Measurements from ENCODE around the gene SLX4.

Gene SLX4

DNA sequence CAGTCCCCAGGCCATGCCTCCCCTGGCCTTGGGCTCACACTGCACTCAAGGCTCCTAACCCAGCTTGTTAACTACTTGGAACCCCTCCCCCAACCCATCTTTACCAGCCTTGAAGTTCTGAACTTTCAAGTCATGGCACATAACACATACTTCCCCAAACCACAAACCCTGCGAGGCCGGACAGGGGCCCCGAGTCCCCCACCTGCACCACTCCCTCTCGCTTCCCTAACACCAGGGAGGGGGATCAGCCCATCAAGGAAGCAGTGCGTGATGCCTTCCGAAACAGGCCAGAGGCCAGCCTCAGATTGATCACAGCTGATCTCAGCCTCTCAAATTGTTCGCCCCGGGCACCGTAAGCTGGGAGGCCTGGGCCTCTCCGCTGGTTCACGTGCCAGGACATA lies 31.2 kb downstream of the SLX4 start:
- FAIRE-seq: no peak

- no peak for FAIRE-seq
Measured at GRCh38 chr16:3579776-3580175, 31.6 kb downstream of the SLX4 start.

- no peak for FAIRE-seq
Measured at GRCh38 chr16:3578610-3579551, 32.5 kb downstream of the SLX4 start.

DNA sequence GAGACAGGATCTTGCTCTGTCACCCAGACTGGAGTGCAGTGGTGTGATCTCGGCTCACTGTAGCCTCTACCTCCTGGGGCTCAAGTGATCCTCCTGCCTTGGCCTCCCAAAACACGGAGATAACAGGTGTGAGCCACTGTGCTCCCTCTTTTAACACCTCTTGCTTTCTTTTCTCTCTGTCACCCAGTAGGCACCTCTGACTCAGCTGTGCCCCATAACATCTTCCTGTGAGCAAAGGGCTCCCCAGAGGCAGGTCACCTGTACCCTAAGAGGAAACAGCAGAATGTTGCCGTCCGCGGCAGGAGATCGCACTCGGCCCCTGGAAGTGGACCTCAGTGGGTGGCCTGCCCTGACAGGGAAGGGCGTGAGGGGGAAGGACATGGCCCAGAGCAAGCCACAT lies 33.3 kb downstream of the SLX4 start:
- FAIRE-seq: no peak

GRCh38 chr16:3577302-3577752 lies 34.1 kb downstream of the SLX4 start, which contains the start of gene NLRC3:
Gene NLRC3 (minus strand): TSS chr16:3577403. CDS start chr16:3565036, 12,367 bp downstream.
- FAIRE-seq: no peak

- FAIRE-seq: no peak
Measured at GRCh38 chr16:3576211-3576610, 35.2 kb downstream of the SLX4 start.

GRCh38 chr16:3575491-3575890 lies 35.9 kb downstream of the SLX4 start:
- FAIRE-seq: no peak

DNA sequence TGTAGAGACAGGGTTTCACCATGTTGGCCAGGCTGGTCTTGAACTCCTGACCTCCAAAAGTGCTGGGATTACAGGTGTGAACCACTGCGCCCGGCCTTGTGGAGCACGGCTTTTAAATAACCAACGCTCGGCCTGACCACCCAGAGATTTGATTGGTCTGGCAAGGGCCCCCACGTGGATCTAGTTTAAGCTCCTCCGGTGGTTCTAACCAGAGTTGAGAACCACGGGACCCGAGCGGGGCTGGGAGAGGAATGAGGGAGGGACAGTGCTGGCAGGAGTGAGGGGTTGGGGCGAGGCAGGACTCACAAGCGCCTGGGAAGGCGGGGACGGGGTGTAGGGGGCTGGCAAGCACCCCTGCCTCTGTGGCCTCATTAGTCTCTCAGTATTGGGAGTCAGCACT lies 37.2 kb downstream of the SLX4 start:
- FAIRE-seq: no peak

DNA sequence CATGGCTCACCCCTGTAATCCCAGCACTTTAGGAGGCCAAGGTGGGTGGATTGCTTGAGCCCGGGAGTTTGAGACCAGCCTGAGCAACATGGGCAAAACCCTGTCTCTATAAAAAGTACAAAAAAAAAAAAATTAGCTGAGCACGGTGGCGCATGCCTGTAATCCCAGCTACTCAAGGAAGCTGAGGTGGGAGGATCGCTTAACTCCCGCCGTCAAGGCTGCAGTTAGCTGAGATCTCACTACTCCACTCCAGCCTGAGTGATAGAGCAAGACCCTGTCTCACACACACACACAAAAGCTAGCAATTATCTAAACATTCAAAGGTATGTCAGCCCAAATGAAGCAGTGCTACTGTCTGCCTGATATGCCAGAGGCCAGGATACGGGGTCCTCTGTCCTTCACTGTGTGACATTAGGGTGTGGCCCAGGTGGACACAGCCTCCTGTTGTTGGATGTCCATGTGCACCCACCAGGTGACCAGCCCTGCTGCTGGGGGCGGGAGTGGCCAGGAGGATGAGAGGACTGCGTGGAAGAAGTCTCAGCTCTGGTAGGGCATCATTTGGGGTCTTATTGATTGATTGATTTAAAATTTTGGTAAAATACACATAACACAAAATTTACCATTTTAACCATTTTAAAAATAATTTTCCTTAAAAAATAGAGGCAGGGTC lies 38.1 kb downstream of the SLX4 start:
- FAIRE-seq: no peak

DNA sequence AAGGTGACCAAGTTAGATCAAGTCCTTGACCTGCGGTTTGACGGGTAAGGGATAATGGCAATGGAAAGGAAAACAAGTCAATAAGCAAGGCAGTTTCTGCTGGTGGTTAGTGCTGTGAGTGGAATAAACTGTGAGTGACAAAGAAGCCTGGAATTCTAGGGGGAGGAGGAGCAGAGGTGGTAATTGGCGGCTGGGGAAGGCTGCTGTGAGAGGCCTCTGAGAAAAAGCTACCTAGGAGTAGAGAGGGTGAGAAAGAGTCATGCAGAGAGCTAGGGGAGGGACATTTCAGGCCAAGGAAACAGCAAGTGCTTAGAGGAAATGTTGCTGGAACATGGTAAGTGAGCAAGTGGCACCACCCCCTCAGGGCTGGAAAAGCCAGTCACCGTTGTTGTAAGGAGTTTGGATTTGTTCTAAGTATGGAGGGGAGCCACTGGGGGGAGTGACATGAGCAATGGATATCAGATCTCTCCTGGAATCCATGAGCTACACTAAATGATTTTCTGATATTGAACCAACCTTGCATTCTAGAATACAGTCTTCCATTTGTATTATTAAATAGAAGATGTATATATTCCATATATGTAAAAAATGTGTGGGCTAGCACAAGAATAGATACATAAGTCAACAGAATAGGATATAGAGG lies 40.9 kb downstream of the SLX4 start:
- FAIRE-seq: no peak

GRCh38 chr16:3569851-3570250 lies 41.6 kb downstream of the SLX4 start:
- no peak for FAIRE-seq

GRCh38 chr16:3566990-3567389 lies 44.4 kb downstream of the SLX4 start:
- no peak for FAIRE-seq

GRCh38 chr16:3564889-3565141 lies 46.6 kb downstream of the SLX4 start:
- no peak for FAIRE-seq

- FAIRE-seq: no peak
Measured at GRCh38 chr16:3564130-3564888, 47.1 kb downstream of the SLX4 start.

DNA sequence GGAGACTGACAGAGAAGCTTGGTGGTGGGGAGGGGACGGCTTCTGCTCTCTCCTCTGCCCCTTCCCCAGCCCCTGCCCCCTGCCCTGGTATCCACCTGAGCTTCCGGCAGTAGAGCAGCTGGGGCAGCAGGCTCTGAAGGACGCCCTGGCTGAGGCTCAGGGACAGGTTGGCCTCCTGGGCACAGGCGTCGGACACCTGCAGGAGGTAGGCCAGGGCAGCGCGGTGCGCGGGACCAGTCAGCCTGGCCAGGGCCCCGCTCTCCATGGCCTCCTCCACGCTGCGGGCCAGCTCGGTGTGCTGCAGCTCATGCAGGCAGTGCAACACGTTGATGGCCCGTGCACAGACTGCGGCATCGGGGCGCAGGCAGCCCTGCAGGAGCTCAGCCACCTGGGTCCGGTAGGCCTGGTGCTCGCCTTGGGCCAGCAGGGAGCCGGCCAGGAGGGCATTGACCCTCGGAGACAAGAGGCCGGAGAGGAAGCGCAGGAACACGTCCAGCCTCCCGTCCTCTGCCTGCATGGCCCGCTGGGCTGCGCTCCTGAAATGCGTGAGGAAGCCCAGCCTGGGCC lies 48.4 kb downstream of the SLX4 start:
- no peak for FAIRE-seq

- no peak for FAIRE-seq
Measured at GRCh38 chr16:3561626-3562025, 49.8 kb downstream of the SLX4 start.

GRCh38 chr16:3554351-3554928 lies 57.0 kb downstream of the SLX4 start:
- FAIRE-seq: no peak

DNA sequence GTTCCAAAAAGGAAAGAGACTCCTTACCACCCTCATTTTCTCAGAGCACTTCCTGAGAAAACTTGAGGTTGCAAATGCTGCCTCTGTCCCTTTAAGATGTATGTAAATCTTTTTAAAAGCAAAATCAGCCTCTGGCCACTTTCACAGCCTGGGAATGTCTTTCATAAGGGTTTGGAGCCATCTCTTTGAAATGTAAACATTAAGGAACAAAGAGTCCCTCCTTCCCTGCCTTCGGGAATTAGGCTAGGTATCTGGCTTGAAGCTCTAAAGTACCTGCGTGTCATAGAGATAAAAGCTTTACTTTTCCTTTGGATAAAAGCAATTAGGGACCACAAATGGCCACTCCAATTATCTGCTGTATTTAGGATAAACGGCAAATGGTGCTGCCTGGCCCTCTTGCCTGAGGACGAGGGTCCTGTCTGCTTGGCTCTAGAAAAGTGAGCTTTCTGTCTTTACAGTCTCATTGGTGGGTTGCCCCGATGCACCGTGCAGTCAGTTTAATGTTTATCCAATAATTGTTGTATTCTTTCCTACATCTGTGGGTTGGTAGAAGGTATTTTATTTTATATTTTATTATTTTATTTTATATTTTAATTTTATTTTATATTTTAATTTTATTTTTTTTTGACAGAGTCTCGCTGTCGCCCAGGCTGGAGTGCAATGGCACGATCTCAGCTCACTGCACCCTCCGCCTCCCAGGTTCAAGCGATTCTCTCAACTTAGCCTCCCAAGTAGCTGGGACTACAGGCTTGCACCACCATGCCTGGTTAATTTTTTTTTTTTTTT lies 58.1 kb downstream of the SLX4 start:
- FAIRE-seq: no peak

- FAIRE-seq: no peak
Measured at GRCh38 chr16:3550851-3551847, 60.3 kb downstream of the SLX4 start.

- FAIRE-seq: no peak
Measured at GRCh38 chr16:3549906-3550305, 61.5 kb downstream of the SLX4 start.

All from G401.6 (cell line).